ENCODE results near the gene NECAB3. TPM values are rescaled to one million over a fixed set of nuclear protein-coding genes. Genes with fewer than 3 reads are reported as not detected.

NECAB3 gene
- total RNA-seq, 1 donor from 2014 or later: 19.2 TPM

- no peak overlapping the region for H3K27ac Mint-ChIP-seq
- Histone ChIP-seq H3K4me1 (no peaks in the 10 kb centered on the region), H3K36me3 (no peaks in the 10 kb centered on the region), H3K27me3 (no peaks in the 10 kb centered on the region), H3K27ac (no peak overlapping the region), H3K9ac (no peak overlapping the region), H3K9me3 (ENCODE audit: low read depth) (no peaks in the 10 kb centered on the region), H2AFZ (replicated peaks) (no peak overlapping the region), H3K4me2 (no peak overlapping the region), H3K79me2 (ENCODE audit: low read depth) (no peaks in the 10 kb centered on the region), H4K20me1 (ENCODE audit: low read depth) (no peaks in the 10 kb centered on the region), H3F3A (ENCODE audit: low read depth) (no peaks in the 10 kb centered on the region), H3K4me3 (no peak overlapping the region)
- TF ChIP-seq EZH2phosphoT487 (IDR thresholded peaks at IDR 0.05): no peak
- TF ChIP-seq EZH2 (IDR thresholded peaks at IDR 0.05): no peak
- TF ChIP-seq, protein P1, sequence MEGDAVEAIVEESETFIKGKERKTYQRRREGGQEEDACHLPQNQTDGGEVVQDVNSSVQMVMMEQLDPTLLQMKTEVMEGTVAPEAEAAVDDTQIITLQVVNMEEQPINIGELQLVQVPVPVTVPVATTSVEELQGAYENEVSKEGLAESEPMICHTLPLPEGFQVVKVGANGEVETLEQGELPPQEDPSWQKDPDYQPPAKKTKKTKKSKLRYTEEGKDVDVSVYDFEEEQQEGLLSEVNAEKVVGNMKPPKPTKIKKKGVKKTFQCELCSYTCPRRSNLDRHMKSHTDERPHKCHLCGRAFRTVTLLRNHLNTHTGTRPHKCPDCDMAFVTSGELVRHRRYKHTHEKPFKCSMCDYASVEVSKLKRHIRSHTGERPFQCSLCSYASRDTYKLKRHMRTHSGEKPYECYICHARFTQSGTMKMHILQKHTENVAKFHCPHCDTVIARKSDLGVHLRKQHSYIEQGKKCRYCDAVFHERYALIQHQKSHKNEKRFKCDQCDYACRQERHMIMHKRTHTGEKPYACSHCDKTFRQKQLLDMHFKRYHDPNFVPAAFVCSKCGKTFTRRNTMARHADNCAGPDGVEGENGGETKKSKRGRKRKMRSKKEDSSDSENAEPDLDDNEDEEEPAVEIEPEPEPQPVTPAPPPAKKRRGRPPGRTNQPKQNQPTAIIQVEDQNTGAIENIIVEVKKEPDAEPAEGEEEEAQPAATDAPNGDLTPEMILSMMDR (IDR thresholded peaks at IDR 0.05): no peak
- peaks cover 25% of the 10 kb centered on the region for H3K36me3 Mint-ChIP-seq
- H3K4me3 Mint-ChIP-seq: no peak overlapping the region
- DNase-seq (ENCODE audit: low spot score): no peak
- no peaks in the 10 kb centered on the region for H3K9me3 Mint-ChIP-seq
- no peaks in the 10 kb centered on the region for H3K4me1 Mint-ChIP-seq
- H3K27me3 Mint-ChIP-seq (ENCODE audit: insufficient read depth, low read depth): peaks cover 4% of the 10 kb centered on the region
Observed at GRCh38 chr20:33627577-33628216, 46.5 kb downstream of the NECAB3 start.

GRCh38 chr20:33626190-33626589 is 48.0 kb downstream of the NECAB3 start:
- H3K9me3 ChIP-seq (ENCODE audit: low read depth): no peaks in the 10 kb centered on the region
- TF ChIP-seq EZH2phosphoT487 (IDR thresholded peaks at IDR 0.05) (no peak), EZH2 (IDR thresholded peaks at IDR 0.05) (no peak)
- TF ChIP-seq, protein P1 (IDR thresholded peaks at IDR 0.05): no peak
- H3K27me3 ChIP-seq: no peaks in the 10 kb centered on the region
- H3K27ac Mint-ChIP-seq: no peak overlapping the region
- no peaks in the 10 kb centered on the region for H3K4me1 ChIP-seq
- H2AFZ ChIP-seq (replicated peaks): no peak overlapping the region
- H3F3A ChIP-seq (ENCODE audit: low read depth): no peaks in the 10 kb centered on the region
- H3K4me1 Mint-ChIP-seq: no peaks in the 10 kb centered on the region
- H3K4me3 Mint-ChIP-seq: no peak overlapping the region
- H4K20me1 ChIP-seq (ENCODE audit: low read depth): no peaks in the 10 kb centered on the region
- no peaks in the 10 kb centered on the region for H3K79me2 ChIP-seq (ENCODE audit: low read depth)
- no peak overlapping the region for H3K27ac ChIP-seq
- H3K9ac ChIP-seq: no peak overlapping the region
- no peak overlapping the region for H3K4me3 ChIP-seq
- no peak overlapping the region for H3K4me2 ChIP-seq
- peaks cover 21% of the 10 kb centered on the region for H3K36me3 Mint-ChIP-seq
- no peaks in the 10 kb centered on the region for H3K9me3 Mint-ChIP-seq
- peaks cover 4% of the 10 kb centered on the region for H3K27me3 Mint-ChIP-seq (ENCODE audit: insufficient read depth, low read depth)
- H3K36me3 ChIP-seq: no peaks in the 10 kb centered on the region
- no peak for DNase-seq (ENCODE audit: low spot score)

- H3K79me2 ChIP-seq (ENCODE audit: low read depth): no peaks in the 10 kb centered on the region
- no peak for TF ChIP-seq EZH2 (IDR thresholded peaks at IDR 0.05)
- TF ChIP-seq, protein P1 (IDR thresholded peaks at IDR 0.05): no peak
- TF ChIP-seq EZH2phosphoT487 (IDR thresholded peaks at IDR 0.05): no peak
- Mint-ChIP-seq H3K4me3 (no peak overlapping the region), H3K36me3 (peaks cover 19% of the 10 kb centered on the region), H3K27ac (no peak overlapping the region), H3K4me1 (no peaks in the 10 kb centered on the region), H3K27me3 (ENCODE audit: insufficient read depth, low read depth) (no peaks in the 10 kb centered on the region), H3K9me3 (no peaks in the 10 kb centered on the region)
- H3K27ac ChIP-seq: no peak overlapping the region
- H2AFZ ChIP-seq (replicated peaks): no peak overlapping the region
- no peaks in the 10 kb centered on the region for H4K20me1 ChIP-seq (ENCODE audit: low read depth)
- no peaks in the 10 kb centered on the region for H3K9me3 ChIP-seq (ENCODE audit: low read depth)
- H3K36me3 ChIP-seq: no peaks in the 10 kb centered on the region
- H3K4me3 ChIP-seq: no peak overlapping the region
- no peak for DNase-seq (ENCODE audit: low spot score)
- no peak overlapping the region for H3K4me2 ChIP-seq
- H3F3A ChIP-seq (ENCODE audit: low read depth): no peaks in the 10 kb centered on the region
- H3K27me3 ChIP-seq: no peaks in the 10 kb centered on the region
- no peaks in the 10 kb centered on the region for H3K4me1 ChIP-seq
- H3K9ac ChIP-seq: no peak overlapping the region
Observed at GRCh38 chr20:33624399-33624798, 49.8 kb downstream of the NECAB3 start.
